Cardiac muscle cell (in vitro differentiated cells and primary cell): ENCODE results near the gene HIKESHI. TPM values are rescaled to one million over a fixed set of nuclear protein-coding genes. Genes with fewer than 3 reads are reported as not detected.

Experiments used
- DNase-seq, 2 donors: peaks; one replicate each; pipeline versions ENCODE4 v3.0.0 to v3.0.0-alpha.2; 2010 to 2017; ENCODE audit warnings: low read depth in 1 of 2, low spot score in 1 of 2
- H3K27ac ChIP-seq: fragments of 200-600 bp; sonication (generic); 2 replicates; pipeline ENCODE4 v1.5.1; 2016
- H3K27me3 ChIP-seq: fragments of 200-600 bp; sonication (generic); 2 replicates; pipeline ENCODE4 v1.6.0; 2016; ENCODE audit warnings: control low read depth
- H3K36me3 ChIP-seq: fragments of 200-600 bp; sonication (generic); 2 replicates; pipeline ENCODE4 v1.5.1; 2016; ENCODE audit warnings: control low read depth
- H3K4me1 ChIP-seq: fragments of 200-600 bp; sonication (generic); 2 replicates; pipeline ENCODE4 v1.8.1; 2017; ENCODE audit warnings: low read depth, mild to moderate bottlenecking, mixed run types
- H3K4me3 ChIP-seq: fragments of 200-600 bp; sonication (generic); 2 replicates; pipeline ENCODE4 v1.5.1; 2016; ENCODE audit warnings: mild to moderate bottlenecking
- H3K9me3 ChIP-seq: fragments of 200-600 bp; sonication (generic); 2 replicates; pipeline ENCODE4 v1.5.1; 2017; ENCODE audit warnings: low read depth, mild to moderate bottlenecking, control low read depth
- CTCF ChIP-seq: IDR thresholded peaks from 2 replicates; pipeline ENCODE4 v1.5.1; 2012; ENCODE audit warnings: low read depth, mild to moderate bottlenecking, low read length
- polyA plus RNA-seq: library from polyadenylated mRNA; unstranded; fragments of >200 nt; fragmentation: Nextera tagmentation; extraction: Ambion mirVana; gene quantifications from 2 replicates; pipeline ENCODE4 v1.2.1, GENCODE V29; 2016
- total RNA-seq: library from RNA; depleted of rRNA; stranded (reverse); fragments of >200 nt; gene quantifications from 2 replicates; pipeline ENCODE4 v1.2.3, GENCODE V29; 2016

The HIKESHI gene
- total and polyA plus RNA-seq, 2 experiments from 2014 or later, result 39.8 to 111 TPM

GRCh38 chr11:86374586-86374985 lies 72.5 kb downstream of the HIKESHI start, which contains the start of gene CCDC81:
CCDC81 (plus strand) TSS chr11:86374887; CDS start chr11:86375164, 277 bp downstream.
- TF ChIP-seq CTCF, result no peak
- Histone ChIP-seq H3K4me3 (no peak within 1 kb of the TSS), H3K27ac (no peak within 1 kb of the TSS), H3K9me3 (no peaks in the 10 kb centered on the region), H3K27me3 (no peaks in the 10 kb centered on the region), H3K36me3 (no peaks in the 10 kb centered on the region), H3K4me1 (no peaks in the 10 kb centered on the region)
- peak; percentile 55 to 69 for DNase-seq

GRCh38 chr11:86377972-86378371 lies 75.9 kb downstream of the HIKESHI start:
- Histone ChIP-seq H3K36me3 (no peaks in the 10 kb centered on the region), H3K4me1 (no peaks in the 10 kb centered on the region), H3K27me3 (no peaks in the 10 kb centered on the region), H3K27ac (no peak overlapping the region), H3K9me3 (no peaks in the 10 kb centered on the region), H3K4me3 (no peak overlapping the region)
- DNase-seq, result no peak
- TF ChIP-seq CTCF, result no peak

GRCh38 chr11:86380295-86381059 lies 78.4 kb downstream of the HIKESHI start:
- no peaks in the 10 kb centered on the region for H3K4me1 ChIP-seq
- H3K9me3 ChIP-seq, result no peaks in the 10 kb centered on the region
- no peaks in the 10 kb centered on the region for H3K27me3 ChIP-seq
- H3K27ac ChIP-seq, result no peak overlapping the region
- TF ChIP-seq CTCF, result no peak
- no peak overlapping the region for H3K4me3 ChIP-seq
- no peak for DNase-seq
- no peaks in the 10 kb centered on the region for H3K36me3 ChIP-seq

- no peaks in the 10 kb centered on the region for H3K4me1 ChIP-seq
- TF ChIP-seq CTCF, result no peak
- H3K4me3 ChIP-seq, result no peak overlapping the region
- H3K36me3 ChIP-seq, result no peaks in the 10 kb centered on the region
- no peak overlapping the region for H3K27ac ChIP-seq
- no peak for DNase-seq
- H3K27me3 ChIP-seq, result no peaks in the 10 kb centered on the region
- no peaks in the 10 kb centered on the region for H3K9me3 ChIP-seq
Measured at GRCh38 chr11:86383041-86383955, 81.3 kb downstream of the HIKESHI start.

- Histone ChIP-seq H3K4me1 (no peaks in the 10 kb centered on the region), H3K27me3 (no peaks in the 10 kb centered on the region), H3K4me3 (no peak overlapping the region), H3K36me3 (no peaks in the 10 kb centered on the region), H3K27ac (no peak overlapping the region), H3K9me3 (no peaks in the 10 kb centered on the region)
- TF ChIP-seq CTCF, result no peak
- DNase-seq, result no peak
Measured at GRCh38 chr11:86386283-86386682, 84.2 kb downstream of the HIKESHI start.
